Measurements from ENCODE around the gene APMAP.

APMAP gene

DNA sequence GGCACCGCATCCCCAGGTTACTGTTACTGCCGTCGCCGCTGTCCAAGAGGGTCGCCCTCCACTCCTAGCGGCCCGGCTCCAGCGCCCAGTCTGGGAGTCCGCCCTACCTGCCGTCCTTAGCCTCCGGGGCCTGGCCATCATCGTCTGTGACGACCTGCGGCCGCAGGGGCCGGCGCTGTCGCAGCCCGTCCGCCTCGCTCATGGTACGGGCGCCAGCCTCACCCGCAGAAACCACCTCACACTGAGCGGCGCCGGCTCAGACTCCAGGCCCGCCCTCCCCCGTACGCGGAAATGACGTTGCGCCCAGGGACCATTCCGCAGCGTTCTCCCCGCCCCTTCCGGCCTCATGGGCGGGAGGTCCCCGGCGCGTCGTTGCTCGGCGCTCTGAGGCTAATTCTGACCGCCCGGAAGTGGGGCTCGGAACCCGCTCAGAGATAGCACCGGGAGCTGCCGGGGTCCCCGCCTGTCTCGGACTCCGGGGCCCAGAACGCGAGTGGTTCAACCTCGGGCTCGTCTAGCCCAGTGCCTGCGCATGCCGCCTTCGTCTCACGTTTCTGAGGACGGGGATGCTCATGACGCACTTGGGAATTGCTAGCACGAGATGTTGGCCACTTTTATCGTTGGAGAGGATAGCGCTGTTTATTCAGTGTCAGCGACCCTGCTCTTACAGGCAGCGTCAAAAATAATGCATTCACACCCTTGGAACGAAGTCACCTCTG, at the start of gene APMAP:
Gene APMAP, minus strand, starts transcription at position 265 of the 719 bp plus-strand sequence. Its CDS starts 63 bp downstream, at position 202.
- H3K9me3 ChIP-seq (ENCODE audit: control insufficient read depth, low read depth, low read length) = no peaks in the 10 kb centered on the region
- peaks cover 6% of the 10 kb centered on the region for H3K4me1 ChIP-seq (ENCODE audit: control insufficient read depth, low read depth, low read length)
- H3K27me3 ChIP-seq (ENCODE audit: control insufficient read depth, insufficient read depth, low read length) = peaks cover 10% of the 10 kb centered on the region
- peak within 1 kb of the TSS; percentile 64 for H3K9ac ChIP-seq (ENCODE audit: low read length)
- peak within 1 kb of the TSS; percentile 91 for H3K4me3 ChIP-seq (ENCODE audit: low read length)
- no peak within 1 kb of the TSS for H3K27ac ChIP-seq (ENCODE audit: low read length)
- no peaks in the 10 kb centered on the region for H3K36me3 ChIP-seq (ENCODE audit: control insufficient read depth, low read depth, low read length)

GRCh38 chr20:25041813-25042530, 49.4 kb upstream of the APMAP start:
- Histone ChIP-seq H3K9ac (ENCODE audit: low read length) (no peak overlapping the region), H3K9me3 (ENCODE audit: control insufficient read depth, low read depth, low read length) (no peaks in the 10 kb centered on the region), H3K27ac (ENCODE audit: low read length) (no peak overlapping the region), H3K4me1 (ENCODE audit: control insufficient read depth, low read depth, low read length) (no peaks in the 10 kb centered on the region), H3K4me3 (ENCODE audit: low read length) (no peak overlapping the region), H3K36me3 (ENCODE audit: control insufficient read depth, low read depth, low read length) (no peaks in the 10 kb centered on the region), H3K27me3 (ENCODE audit: control insufficient read depth, insufficient read depth, low read length) (no peaks in the 10 kb centered on the region)

DNA sequence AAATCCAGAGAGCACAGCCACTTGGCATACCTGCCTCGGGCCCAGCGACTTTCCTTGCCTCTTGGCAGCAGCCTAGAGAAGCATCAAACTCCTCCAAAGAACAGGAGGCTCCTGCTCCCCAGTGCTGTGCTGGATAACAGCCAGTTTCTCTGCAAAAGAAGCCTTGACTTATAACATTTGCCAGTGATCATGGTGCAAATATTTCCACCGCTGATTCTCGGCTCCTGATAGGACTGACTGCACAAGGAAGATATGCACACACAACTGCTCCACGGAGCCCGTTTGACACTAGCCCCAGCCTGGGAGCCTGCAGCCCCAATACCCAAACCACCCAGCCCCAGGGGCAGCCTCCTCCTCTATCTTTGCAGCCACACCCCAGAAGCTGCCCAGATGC, 47.9 kb upstream of the APMAP start:
- no peaks in the 10 kb centered on the region for H3K9me3 ChIP-seq (ENCODE audit: control insufficient read depth, low read depth, low read length)
- no peak overlapping the region for H3K9ac ChIP-seq (ENCODE audit: low read length)
- no peak overlapping the region for H3K4me3 ChIP-seq (ENCODE audit: low read length)
- no peak overlapping the region for H3K27ac ChIP-seq (ENCODE audit: low read length)
- H3K4me1 ChIP-seq (ENCODE audit: control insufficient read depth, low read depth, low read length) = no peaks in the 10 kb centered on the region
- H3K36me3 ChIP-seq (ENCODE audit: control insufficient read depth, low read depth, low read length) = no peaks in the 10 kb centered on the region
- no peaks in the 10 kb centered on the region for H3K27me3 ChIP-seq (ENCODE audit: control insufficient read depth, insufficient read depth, low read length)

DNA sequence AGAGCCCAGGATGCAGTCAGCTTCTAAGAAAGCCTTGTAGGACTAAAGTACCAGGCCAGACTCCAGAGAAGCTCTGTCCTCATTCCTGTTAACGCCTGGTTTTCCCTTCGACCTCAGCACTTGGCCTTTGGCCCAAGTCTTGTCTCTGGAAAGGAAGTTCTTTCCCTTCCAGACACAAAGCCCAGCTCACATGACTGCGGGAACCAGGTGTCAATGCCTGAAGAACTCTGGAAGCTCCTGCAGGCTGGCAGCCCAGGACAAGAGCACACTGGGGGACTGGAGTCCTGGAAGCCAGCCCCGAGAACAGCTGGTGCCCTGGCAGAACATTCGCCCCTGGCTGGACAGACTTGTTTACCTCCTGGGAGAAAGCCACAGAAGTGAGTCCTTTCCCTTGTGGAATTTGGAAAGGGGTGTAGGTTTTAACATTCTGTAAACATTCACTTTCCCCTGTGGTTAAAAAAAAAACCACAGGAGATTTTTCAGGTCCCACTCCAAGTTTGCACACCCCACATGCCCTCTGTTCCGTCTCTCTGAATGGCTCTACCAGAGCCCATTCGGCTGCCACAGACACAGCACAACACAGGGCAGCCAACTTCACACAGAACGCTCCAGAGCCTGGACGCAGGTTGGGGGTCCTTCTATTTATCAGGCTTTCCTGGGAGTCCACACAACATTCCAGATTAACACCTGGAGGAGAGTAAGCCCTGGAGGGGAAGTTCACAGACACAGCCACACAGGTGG, 47.3 kb upstream of the APMAP start:
- no peak overlapping the region for H3K4me3 ChIP-seq (ENCODE audit: low read length)
- no peaks in the 10 kb centered on the region for H3K27me3 ChIP-seq (ENCODE audit: control insufficient read depth, insufficient read depth, low read length)
- no peaks in the 10 kb centered on the region for H3K4me1 ChIP-seq (ENCODE audit: control insufficient read depth, low read depth, low read length)
- H3K9me3 ChIP-seq (ENCODE audit: control insufficient read depth, low read depth, low read length) = no peaks in the 10 kb centered on the region
- no peak overlapping the region for H3K27ac ChIP-seq (ENCODE audit: low read length)
- H3K9ac ChIP-seq (ENCODE audit: low read length) = no peak overlapping the region
- no peaks in the 10 kb centered on the region for H3K36me3 ChIP-seq (ENCODE audit: control insufficient read depth, low read depth, low read length)

GRCh38 chr20:25038591-25039015, 46.1 kb upstream of the APMAP start:
- no peak overlapping the region for H3K4me3 ChIP-seq (ENCODE audit: low read length)
- no peaks in the 10 kb centered on the region for H3K4me1 ChIP-seq (ENCODE audit: control insufficient read depth, low read depth, low read length)
- H3K27ac ChIP-seq (ENCODE audit: low read length) = no peak overlapping the region
- no peaks in the 10 kb centered on the region for H3K9me3 ChIP-seq (ENCODE audit: control insufficient read depth, low read depth, low read length)
- no peak overlapping the region for H3K9ac ChIP-seq (ENCODE audit: low read length)
- H3K36me3 ChIP-seq (ENCODE audit: control insufficient read depth, low read depth, low read length) = no peaks in the 10 kb centered on the region
- no peaks in the 10 kb centered on the region for H3K27me3 ChIP-seq (ENCODE audit: control insufficient read depth, insufficient read depth, low read length)

- no peak overlapping the region for H3K4me3 ChIP-seq (ENCODE audit: low read length)
- no peak overlapping the region for H3K27ac ChIP-seq (ENCODE audit: low read length)
- no peaks in the 10 kb centered on the region for H3K4me1 ChIP-seq (ENCODE audit: control insufficient read depth, low read depth, low read length)
- H3K9me3 ChIP-seq (ENCODE audit: control insufficient read depth, low read depth, low read length) = no peaks in the 10 kb centered on the region
- H3K36me3 ChIP-seq (ENCODE audit: control insufficient read depth, low read depth, low read length) = no peaks in the 10 kb centered on the region
- no peaks in the 10 kb centered on the region for H3K27me3 ChIP-seq (ENCODE audit: control insufficient read depth, insufficient read depth, low read length)
- H3K9ac ChIP-seq (ENCODE audit: low read length) = no peak overlapping the region
Measured at GRCh38 chr20:25038103-25038410, 45.5 kb upstream of the APMAP start.

GRCh38 chr20:25037288-25038102, 44.9 kb upstream of the APMAP start:
- no peaks in the 10 kb centered on the region for H3K27me3 ChIP-seq (ENCODE audit: control insufficient read depth, insufficient read depth, low read length)
- H3K36me3 ChIP-seq (ENCODE audit: control insufficient read depth, low read depth, low read length) = no peaks in the 10 kb centered on the region
- no peak overlapping the region for H3K4me3 ChIP-seq (ENCODE audit: low read length)
- H3K9me3 ChIP-seq (ENCODE audit: control insufficient read depth, low read depth, low read length) = no peaks in the 10 kb centered on the region
- no peak overlapping the region for H3K27ac ChIP-seq (ENCODE audit: low read length)
- no peak overlapping the region for H3K9ac ChIP-seq (ENCODE audit: low read length)
- no peaks in the 10 kb centered on the region for H3K4me1 ChIP-seq (ENCODE audit: control insufficient read depth, low read depth, low read length)

- Histone ChIP-seq H3K36me3 (ENCODE audit: control insufficient read depth, low read depth, low read length) (no peaks in the 10 kb centered on the region), H3K4me3 (ENCODE audit: low read length) (no peak overlapping the region), H3K27ac (ENCODE audit: low read length) (no peak overlapping the region), H3K27me3 (ENCODE audit: control insufficient read depth, insufficient read depth, low read length) (no peaks in the 10 kb centered on the region), H3K9ac (ENCODE audit: low read length) (no peak overlapping the region), H3K4me1 (ENCODE audit: control insufficient read depth, low read depth, low read length) (no peaks in the 10 kb centered on the region), H3K9me3 (ENCODE audit: control insufficient read depth, low read depth, low read length) (no peaks in the 10 kb centered on the region)
Measured at GRCh38 chr20:25036331-25036936, 43.9 kb upstream of the APMAP start.

- Histone ChIP-seq H3K4me1 (ENCODE audit: control insufficient read depth, low read depth, low read length) (no peaks in the 10 kb centered on the region), H3K9me3 (ENCODE audit: control insufficient read depth, low read depth, low read length) (no peaks in the 10 kb centered on the region), H3K27me3 (ENCODE audit: control insufficient read depth, insufficient read depth, low read length) (no peaks in the 10 kb centered on the region), H3K27ac (ENCODE audit: low read length) (no peak overlapping the region), H3K9ac (ENCODE audit: low read length) (no peak overlapping the region), H3K4me3 (ENCODE audit: low read length) (no peak overlapping the region), H3K36me3 (ENCODE audit: control insufficient read depth, low read depth, low read length) (no peaks in the 10 kb centered on the region)
Measured at GRCh38 chr20:25035921-25036320, 43.4 kb upstream of the APMAP start.

- Histone ChIP-seq H3K36me3 (ENCODE audit: control insufficient read depth, low read depth, low read length) (no peaks in the 10 kb centered on the region), H3K4me1 (ENCODE audit: control insufficient read depth, low read depth, low read length) (no peaks in the 10 kb centered on the region), H3K4me3 (ENCODE audit: low read length) (no peak overlapping the region), H3K27me3 (ENCODE audit: control insufficient read depth, insufficient read depth, low read length) (no peaks in the 10 kb centered on the region), H3K9ac (ENCODE audit: low read length) (no peak overlapping the region), H3K27ac (ENCODE audit: low read length) (no peak overlapping the region), H3K9me3 (ENCODE audit: control insufficient read depth, low read depth, low read length) (no peaks in the 10 kb centered on the region)
Measured at GRCh38 chr20:25033924-25034300, 41.4 kb upstream of the APMAP start.
